Measurements from ENCODE around the gene DUOX2.

The DUOX2 gene

DNA sequence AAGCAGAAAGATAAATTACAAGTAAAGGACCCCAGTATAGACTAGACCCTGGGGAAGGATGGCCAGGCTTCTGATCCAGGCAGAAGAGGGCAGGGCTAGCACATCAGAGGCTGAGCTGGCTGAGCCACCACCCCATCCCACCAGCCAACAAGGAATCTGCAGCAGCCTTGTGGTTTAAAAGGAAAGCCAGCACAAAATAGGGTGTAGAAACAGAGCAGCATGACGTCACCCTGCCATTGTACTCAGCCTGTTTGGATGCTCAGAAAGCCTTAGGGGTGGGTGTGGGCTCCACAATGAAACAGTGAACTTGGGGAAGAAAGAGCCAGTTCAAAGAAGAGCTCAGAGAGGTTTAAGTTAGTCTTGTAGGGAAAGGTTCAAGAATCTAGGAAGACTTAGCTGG, 44.0 kb upstream of the DUOX2 start (continued):
- no peak for TF ChIP-seq ZNF530 (tag by site-specific recombination; IDR thresholded peaks at IDR 0.05; ENCODE audit: low read depth)
- no peak for TF ChIP-seq ZNF48 (tag by site-specific recombination; IDR thresholded peaks at IDR 0.05)
- no peak for TF ChIP-seq ZFP41 (tag by site-specific recombination; IDR thresholded peaks at IDR 0.05; ENCODE audit: borderline replicate concordance)
- peak; percentile 52; the same call in 1 of the 2 replicates for TF ChIP-seq ZBTB17 (tag by site-specific recombination; IDR thresholded peaks at IDR 0.05)
- no peak for TF ChIP-seq MYNN (tag by site-specific recombination; IDR thresholded peaks at IDR 0.05; ENCODE audit: borderline replicate concordance)
- no peak for TF ChIP-seq SP3 (tag by site-specific recombination; IDR thresholded peaks at IDR 0.05)
- TF ChIP-seq KLF16 (tag by site-specific recombination; IDR thresholded peaks at IDR 0.05), result no peak
- TF ChIP-seq SP7 (tag by site-specific recombination; IDR thresholded peaks at IDR 0.05), result peak; percentile 55
- no peak for TF ChIP-seq ZSCAN23 (tag by site-specific recombination; IDR thresholded peaks at IDR 0.05)
- no peak for TF ChIP-seq ZNF501 (tag by site-specific recombination; IDR thresholded peaks at IDR 0.05)
- TF ChIP-seq ZNF24 (tag by site-specific recombination; IDR thresholded peaks at IDR 0.05), result no peak
- TF ChIP-seq ZBTB49 (tag by site-specific recombination; IDR thresholded peaks at IDR 0.05; ENCODE audit: low read depth), result no peak
- no peak for TF ChIP-seq ZNF148 (tag by site-specific recombination; IDR thresholded peaks at IDR 0.05; ENCODE audit: borderline replicate concordance)
- TF ChIP-seq ZNF175 (tag by site-specific recombination; IDR thresholded peaks at IDR 0.05), result no peak
- TF ChIP-seq ZNF324 (tag by site-specific recombination; IDR thresholded peaks at IDR 0.05), result no peak
- no peak for TF ChIP-seq ZNF747 (tag by site-specific recombination; IDR thresholded peaks at IDR 0.05)

GRCh38 chr15:45156744-45157455, 42.9 kb upstream of the DUOX2 start:
- ChIA-PET CTCF (interaction anchor here (0.6 kb wide), 1 partner anchor 233 kb away, joined by 3 read pairs; no protein-coding TSS in a partner anchor), POLR2A (interaction anchor here (0.8 kb wide), 1 partner anchor 31 kb away, joined by 3 read pairs; the partner anchor contains the start of gene SHF)
- Histone ChIP-seq H3K4me1 (ENCODE audit: control insufficient read depth, insufficient read depth, low read length) (no peaks in the 10 kb centered on the region), H3K4me3 (ENCODE audit: low read depth, low read length) (no peak overlapping the region), H3K27ac (ENCODE audit: extremely low read depth, low read depth, low read length) (no peak overlapping the region), H3K9me3 (ENCODE audit: control insufficient read depth, insufficient read depth, low read depth, low read length) (no peaks in the 10 kb centered on the region), H3K36me3 (ENCODE audit: control insufficient read depth in 2 of 2, insufficient read depth in 1 of 2, low read length in 2 of 2) (no peaks in the 10 kb centered on the region)
- TF ChIP-seq ZNF266 (tag by site-specific recombination; IDR thresholded peaks at IDR 0.05; ENCODE audit: low read depth) (no peak), SETDB1 (IDR thresholded peaks at IDR 0.05; ENCODE audit: insufficient read length, low read length) (no peak), ZBTB21 (tag by site-specific recombination; IDR thresholded peaks at IDR 0.05) (no peak), ZNF2 (tag by site-specific recombination; IDR thresholded peaks at IDR 0.05) (no peak), SP7 (tag by site-specific recombination; IDR thresholded peaks at IDR 0.05) (no peak), ZBTB8A (tag by site-specific recombination; IDR thresholded peaks at IDR 0.05) (no peak), ZNF211 (tag by site-specific recombination; IDR thresholded peaks at IDR 0.05; ENCODE audit: low read depth) (no peak), ZNF433 (tag by site-specific recombination; IDR thresholded peaks at IDR 0.05; ENCODE audit: low read depth) (no peak), ZNF623 (tag by site-specific recombination; IDR thresholded peaks at IDR 0.05) (no peak)
- TF ChIP-seq, protein P1, sequence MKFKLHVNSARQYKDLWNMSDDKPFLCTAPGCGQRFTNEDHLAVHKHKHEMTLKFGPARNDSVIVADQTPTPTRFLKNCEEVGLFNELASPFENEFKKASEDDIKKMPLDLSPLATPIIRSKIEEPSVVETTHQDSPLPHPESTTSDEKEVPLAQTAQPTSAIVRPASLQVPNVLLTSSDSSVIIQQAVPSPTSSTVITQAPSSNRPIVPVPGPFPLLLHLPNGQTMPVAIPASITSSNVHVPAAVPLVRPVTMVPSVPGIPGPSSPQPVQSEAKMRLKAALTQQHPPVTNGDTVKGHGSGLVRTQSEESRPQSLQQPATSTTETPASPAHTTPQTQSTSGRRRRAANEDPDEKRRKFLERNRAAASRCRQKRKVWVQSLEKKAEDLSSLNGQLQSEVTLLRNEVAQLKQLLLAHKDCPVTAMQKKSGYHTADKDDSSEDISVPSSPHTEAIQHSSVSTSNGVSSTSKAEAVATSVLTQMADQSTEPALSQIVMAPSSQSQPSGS (tag by site-specific recombination; IDR thresholded peaks at IDR 0.05; ENCODE audit: low read depth), result no peak

All from HEK293 (cell line).